ENCODE results near the gene GNB1L. TPM values are rescaled to one million over a fixed set of nuclear protein-coding genes. Genes with fewer than 3 reads are reported as not detected.

GNB1L gene
- total and polyA plus RNA-seq, 4 donors, result 4.5 to 9.3 (median 6.7) TPM

DNA sequence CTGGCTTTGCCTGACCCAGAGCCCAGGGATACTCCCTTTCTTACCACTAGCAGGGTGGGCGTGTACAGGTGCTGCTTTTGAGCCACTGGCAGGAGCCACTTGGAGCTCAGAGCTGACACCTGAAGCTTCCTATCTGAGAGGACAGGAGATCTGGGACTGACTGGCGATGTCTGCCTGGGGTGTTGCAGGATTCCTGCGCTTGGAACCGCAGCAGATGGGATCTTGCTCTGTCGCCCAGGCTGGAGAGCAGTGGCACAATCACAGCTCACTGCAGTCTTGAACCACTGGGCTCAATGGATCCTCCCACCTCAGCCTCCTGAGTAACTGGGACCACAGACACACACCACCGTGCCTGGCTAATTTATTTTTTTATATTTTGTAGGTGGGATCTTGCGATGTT lies 113.6 kb downstream of the GNB1L start:
- H3K4me1 ChIP-seq (ENCODE audit: control insufficient read depth in 5 of 5, insufficient read depth in 5 of 5, low read length in 5 of 5), result peaks cover 0 to 40% (median 0%) of the 10 kb centered on the region in 5 donors
- H3K36me3 ChIP-seq (ENCODE audit: control insufficient read depth in 4 of 4, insufficient read depth in 4 of 4, low read length in 4 of 4), result no peaks in the 10 kb centered on the region
- H3K27ac ChIP-seq (ENCODE audit: low read depth in 1 of 2, low read length in 1 of 2), result no peak overlapping the region
- DNase-seq (no peak), ATAC-seq (ENCODE audit: insufficient read depth, low FRiP score) (no peak)
- H3K4me3 ChIP-seq, result no peak overlapping the region
- H3K9ac ChIP-seq (ENCODE audit: insufficient read depth in 1 of 2, low read length in 2 of 2), result no peak overlapping the region
- WGBS, 2 donors, result 94 to 97% methylated on average over 7 of the region's 7 CpGs
- TF ChIP-seq, protein P1, sequence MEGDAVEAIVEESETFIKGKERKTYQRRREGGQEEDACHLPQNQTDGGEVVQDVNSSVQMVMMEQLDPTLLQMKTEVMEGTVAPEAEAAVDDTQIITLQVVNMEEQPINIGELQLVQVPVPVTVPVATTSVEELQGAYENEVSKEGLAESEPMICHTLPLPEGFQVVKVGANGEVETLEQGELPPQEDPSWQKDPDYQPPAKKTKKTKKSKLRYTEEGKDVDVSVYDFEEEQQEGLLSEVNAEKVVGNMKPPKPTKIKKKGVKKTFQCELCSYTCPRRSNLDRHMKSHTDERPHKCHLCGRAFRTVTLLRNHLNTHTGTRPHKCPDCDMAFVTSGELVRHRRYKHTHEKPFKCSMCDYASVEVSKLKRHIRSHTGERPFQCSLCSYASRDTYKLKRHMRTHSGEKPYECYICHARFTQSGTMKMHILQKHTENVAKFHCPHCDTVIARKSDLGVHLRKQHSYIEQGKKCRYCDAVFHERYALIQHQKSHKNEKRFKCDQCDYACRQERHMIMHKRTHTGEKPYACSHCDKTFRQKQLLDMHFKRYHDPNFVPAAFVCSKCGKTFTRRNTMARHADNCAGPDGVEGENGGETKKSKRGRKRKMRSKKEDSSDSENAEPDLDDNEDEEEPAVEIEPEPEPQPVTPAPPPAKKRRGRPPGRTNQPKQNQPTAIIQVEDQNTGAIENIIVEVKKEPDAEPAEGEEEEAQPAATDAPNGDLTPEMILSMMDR (IDR thresholded peaks at IDR 0.05; ENCODE audit: control extremely low read depth, extremely low read depth), result no peak
- H3K27me3 ChIP-seq (ENCODE audit: control insufficient read depth in 3 of 3, insufficient read depth in 3 of 3, low read length in 2 of 3), result no peaks in the 10 kb centered on the region
- no peaks in the 10 kb centered on the region for H3K9me3 ChIP-seq (ENCODE audit: control insufficient read depth in 4 of 4, insufficient read depth in 3 of 4, low read length in 3 of 4)

DNA sequence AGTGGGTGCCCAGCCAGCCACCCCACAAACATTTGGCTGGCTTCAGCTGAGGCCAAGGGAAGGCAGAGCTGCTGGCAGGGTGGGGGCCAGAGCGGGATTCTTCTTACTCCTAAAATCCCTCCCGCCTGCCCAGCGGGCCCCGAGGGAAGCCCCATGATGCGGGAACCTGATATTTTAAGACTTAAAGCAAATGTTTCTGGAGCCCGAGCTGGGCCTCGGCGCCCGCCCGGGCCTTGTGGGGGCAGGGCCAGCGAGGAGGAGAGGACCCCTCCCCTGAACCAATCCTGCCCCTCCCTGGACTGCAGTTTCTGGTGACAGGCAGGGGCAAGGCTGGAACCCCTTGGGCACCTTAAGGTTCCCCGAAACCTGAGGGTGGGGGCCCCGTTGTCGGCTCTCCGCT lies 114.1 kb downstream of the GNB1L start:
- no peak overlapping the region for H3K9ac ChIP-seq (ENCODE audit: insufficient read depth in 1 of 2, low read length in 2 of 2)
- H3K27me3 ChIP-seq (ENCODE audit: control insufficient read depth in 3 of 3, insufficient read depth in 3 of 3, low read length in 2 of 3), result no peaks in the 10 kb centered on the region
- DNase-seq, result no peak
- H3K9me3 ChIP-seq (ENCODE audit: control insufficient read depth in 4 of 4, insufficient read depth in 3 of 4, low read length in 3 of 4), result no peaks in the 10 kb centered on the region
- WGBS, 2 donors, result 91 to 94% methylated on average over 15 of the region's 15 CpGs
- peaks cover 0 to 35% (median 0%) of the 10 kb centered on the region in 5 donors for H3K4me1 ChIP-seq (ENCODE audit: control insufficient read depth in 5 of 5, insufficient read depth in 5 of 5, low read length in 5 of 5)
- no peak overlapping the region for H3K27ac ChIP-seq (ENCODE audit: low read depth in 1 of 2, low read length in 1 of 2)
- TF ChIP-seq, protein P1 (IDR thresholded peaks at IDR 0.05; ENCODE audit: control extremely low read depth, extremely low read depth), result no peak
- no peaks in the 10 kb centered on the region for H3K36me3 ChIP-seq (ENCODE audit: control insufficient read depth in 4 of 4, insufficient read depth in 4 of 4, low read length in 4 of 4)
- ATAC-seq (ENCODE audit: insufficient read depth, low FRiP score), result no peak
- H3K4me3 ChIP-seq, result no peak overlapping the region

DNA sequence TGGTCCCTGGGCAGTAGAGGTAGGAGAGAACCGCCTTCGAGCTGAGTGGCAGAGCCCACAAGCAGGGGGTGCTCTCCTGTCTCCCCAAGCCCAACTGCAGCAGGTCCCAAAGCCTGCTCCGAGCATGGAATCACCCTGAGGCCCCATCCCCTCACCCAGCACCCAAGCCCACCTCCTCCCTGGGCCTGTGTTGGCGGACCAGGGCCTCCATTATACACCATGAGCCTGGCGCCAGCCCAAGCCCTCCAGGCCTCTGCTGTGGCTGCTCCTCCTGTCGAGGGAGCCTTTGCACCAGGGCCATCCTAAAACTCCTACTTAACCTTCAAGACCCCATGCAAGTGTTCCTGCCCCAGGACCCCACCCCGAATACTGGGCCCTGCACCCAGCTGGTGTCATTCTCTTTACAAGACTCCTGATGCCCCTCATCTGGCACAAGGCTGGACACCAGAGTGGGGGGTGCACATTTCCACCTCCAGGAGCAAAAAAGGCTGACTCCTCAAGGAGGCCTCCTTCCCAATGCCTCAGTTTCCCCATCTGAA lies 114.7 kb downstream of the GNB1L start:
- no peaks in the 10 kb centered on the region for H3K9me3 ChIP-seq (ENCODE audit: control insufficient read depth in 4 of 4, insufficient read depth in 3 of 4, low read length in 3 of 4)
- no peaks in the 10 kb centered on the region for H3K36me3 ChIP-seq (ENCODE audit: control insufficient read depth in 4 of 4, insufficient read depth in 4 of 4, low read length in 4 of 4)
- no peak overlapping the region for H3K9ac ChIP-seq (ENCODE audit: insufficient read depth in 1 of 2, low read length in 2 of 2)
- no peak overlapping the region for H3K4me3 ChIP-seq
- DNase-seq (no peak), ATAC-seq (ENCODE audit: insufficient read depth, low FRiP score) (no peak)
- WGBS, 2 donors, result 91% methylated on average over 7 of the region's 7 CpGs
- peaks cover 0 to 30% (median 0%) of the 10 kb centered on the region in 5 donors for H3K4me1 ChIP-seq (ENCODE audit: control insufficient read depth in 5 of 5, insufficient read depth in 5 of 5, low read length in 5 of 5)
- H3K27ac ChIP-seq (ENCODE audit: low read depth in 1 of 2, low read length in 1 of 2), result no peak overlapping the region
- TF ChIP-seq, protein P1 (IDR thresholded peaks at IDR 0.05; ENCODE audit: control extremely low read depth, extremely low read depth), result no peak
- H3K27me3 ChIP-seq (ENCODE audit: control insufficient read depth in 3 of 3, insufficient read depth in 3 of 3, low read length in 2 of 3), result no peaks in the 10 kb centered on the region

DNA sequence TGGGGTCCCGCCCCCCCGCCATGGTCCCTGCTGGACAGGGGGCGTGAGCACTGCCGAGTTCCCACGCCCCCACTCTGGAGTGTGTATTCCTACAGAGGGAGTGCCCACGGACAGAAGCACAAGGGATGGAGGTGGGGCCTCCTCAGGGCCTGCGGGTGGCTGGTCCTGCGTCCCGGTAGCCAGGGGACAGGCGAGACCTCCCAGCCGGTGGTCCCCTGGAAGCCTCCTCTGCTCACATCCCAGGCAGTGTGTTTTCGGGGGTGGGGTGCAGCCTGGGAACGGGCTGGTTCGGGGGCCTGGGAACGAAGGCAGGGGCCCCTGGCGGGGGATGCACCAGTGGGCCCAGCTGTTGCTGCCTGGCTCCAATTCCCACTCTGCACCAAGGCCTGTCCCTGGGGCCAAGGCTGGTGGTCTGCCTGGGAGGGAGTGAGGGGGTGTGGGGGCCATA lies 115.2 kb downstream of the GNB1L start:
- DNase-seq (no peak), ATAC-seq (ENCODE audit: insufficient read depth, low FRiP score) (no peak)
- Histone ChIP-seq H3K27me3 (ENCODE audit: control insufficient read depth in 3 of 3, insufficient read depth in 3 of 3, low read length in 2 of 3) (no peaks in the 10 kb centered on the region), H3K27ac (ENCODE audit: low read depth in 1 of 2, low read length in 1 of 2) (no peak overlapping the region), H3K4me1 (ENCODE audit: control insufficient read depth in 5 of 5, insufficient read depth in 5 of 5, low read length in 5 of 5) (peaks cover 0 to 30% (median 0%) of the 10 kb centered on the region in 5 donors), H3K9ac (ENCODE audit: insufficient read depth in 1 of 2, low read length in 2 of 2) (no peak overlapping the region), H3K36me3 (ENCODE audit: control insufficient read depth in 4 of 4, insufficient read depth in 4 of 4, low read length in 4 of 4) (no peaks in the 10 kb centered on the region), H3K9me3 (ENCODE audit: control insufficient read depth in 4 of 4, insufficient read depth in 3 of 4, low read length in 3 of 4) (no peaks in the 10 kb centered on the region), H3K4me3 (no peak overlapping the region)
- 63 to 82% methylated on average over 16 of the region's 16 CpGs for WGBS, 2 donors
- TF ChIP-seq, protein P1 (IDR thresholded peaks at IDR 0.05; ENCODE audit: control extremely low read depth, extremely low read depth), result no peak
